GM10847 (cell line): ENCODE measurements around the gene FSTL4.

Source experiments
- POLR2A ChIP-seq: IDR thresholded peaks from 2 replicates; pipeline ENCODE4 v1.6.1; 2011; ENCODE audit not compliant: insufficient read length; ENCODE audit errors: extremely low read depth

The FSTL4 gene

GRCh38 chr5:133450286-133450685 is 162.1 kb downstream of the FSTL4 start:
- no peak for TF ChIP-seq POLR2A

- no peak for TF ChIP-seq POLR2A
Observed at GRCh38 chr5:133449181-133449580, 163.2 kb downstream of the FSTL4 start.

GRCh38 chr5:133446440-133446839 is 165.9 kb downstream of the FSTL4 start:
- no peak for TF ChIP-seq POLR2A

GRCh38 chr5:133445744-133446143 is 166.6 kb downstream of the FSTL4 start:
- TF ChIP-seq POLR2A, result no peak

GRCh38 chr5:133444711-133445110 is 167.6 kb downstream of the FSTL4 start:
- no peak for TF ChIP-seq POLR2A

GRCh38 chr5:133441166-133441815 is 171.1 kb downstream of the FSTL4 start:
- no peak for TF ChIP-seq POLR2A

GRCh38 chr5:133440467-133441115 is 171.8 kb downstream of the FSTL4 start:
- TF ChIP-seq POLR2A, result no peak

GRCh38 chr5:133439859-133440258 is 172.5 kb downstream of the FSTL4 start:
- no peak for TF ChIP-seq POLR2A

GRCh38 chr5:133438487-133438886 is 173.9 kb downstream of the FSTL4 start:
- no peak for TF ChIP-seq POLR2A

GRCh38 chr5:133434336-133434735 is 178.0 kb downstream of the FSTL4 start:
- no peak for TF ChIP-seq POLR2A

- no peak for TF ChIP-seq POLR2A
Observed at GRCh38 chr5:133433641-133434040, 178.7 kb downstream of the FSTL4 start.

- no peak for TF ChIP-seq POLR2A
Observed at GRCh38 chr5:133432956-133433532, 179.3 kb downstream of the FSTL4 start.

GRCh38 chr5:133431326-133431865 is 180.9 kb downstream of the FSTL4 start:
- no peak for TF ChIP-seq POLR2A

GRCh38 chr5:133430095-133430494 is 182.2 kb downstream of the FSTL4 start:
- TF ChIP-seq POLR2A, result no peak

GRCh38 chr5:133429046-133429445 is 183.3 kb downstream of the FSTL4 start:
- TF ChIP-seq POLR2A, result no peak

- no peak for TF ChIP-seq POLR2A
Observed at GRCh38 chr5:133428072-133428660, 184.2 kb downstream of the FSTL4 start.

GRCh38 chr5:133427121-133427777 is 185.1 kb downstream of the FSTL4 start:
- TF ChIP-seq POLR2A, result no peak
